LNCaP clone FGC (cell line): ENCODE data around the gene RANBP10.

Source experiments
- DNase-seq: peaks from one replicate; pipeline ENCODE4 v3.0.0-alpha.2; 2011; ENCODE audit warnings: low read depth
- H3K4me3 ChIP-seq: 2 replicates; pipeline ENCODE4 v1.5.1; 2011; ENCODE audit warnings: mild to moderate bottlenecking, low read depth, low read length, control low read depth
- TF ChIP-seq, protein P1 (sequence below): IDR thresholded peaks from 2 replicates; pipeline ENCODE4 v1.5.1; 2012; ENCODE audit warnings: mild to moderate bottlenecking; ENCODE audit not compliant: control insufficient read depth, insufficient read depth; ENCODE audit errors: extremely low read depth

Gene RANBP10

DNA sequence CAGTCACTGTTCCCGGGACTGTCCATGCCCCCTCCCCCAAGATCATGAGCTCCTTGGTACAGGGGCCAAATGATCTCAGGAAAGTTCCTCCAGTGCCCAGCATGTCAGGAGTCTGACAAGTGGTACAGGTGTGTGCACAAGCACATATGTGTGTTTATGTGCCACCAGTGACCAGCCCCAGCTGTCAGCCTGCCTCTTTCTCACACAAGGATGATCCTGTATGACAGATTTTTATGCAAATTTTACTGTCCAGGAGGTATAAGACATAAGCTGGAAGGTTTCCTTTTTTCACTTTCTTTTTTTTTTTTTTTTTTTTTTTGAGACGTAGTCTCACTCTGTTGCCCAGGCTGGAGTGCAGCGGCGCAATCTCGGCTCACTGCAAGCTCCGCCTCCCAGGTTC lies 55.9 kb downstream of the RANBP10 start:
- TF ChIP-seq, protein P1, sequence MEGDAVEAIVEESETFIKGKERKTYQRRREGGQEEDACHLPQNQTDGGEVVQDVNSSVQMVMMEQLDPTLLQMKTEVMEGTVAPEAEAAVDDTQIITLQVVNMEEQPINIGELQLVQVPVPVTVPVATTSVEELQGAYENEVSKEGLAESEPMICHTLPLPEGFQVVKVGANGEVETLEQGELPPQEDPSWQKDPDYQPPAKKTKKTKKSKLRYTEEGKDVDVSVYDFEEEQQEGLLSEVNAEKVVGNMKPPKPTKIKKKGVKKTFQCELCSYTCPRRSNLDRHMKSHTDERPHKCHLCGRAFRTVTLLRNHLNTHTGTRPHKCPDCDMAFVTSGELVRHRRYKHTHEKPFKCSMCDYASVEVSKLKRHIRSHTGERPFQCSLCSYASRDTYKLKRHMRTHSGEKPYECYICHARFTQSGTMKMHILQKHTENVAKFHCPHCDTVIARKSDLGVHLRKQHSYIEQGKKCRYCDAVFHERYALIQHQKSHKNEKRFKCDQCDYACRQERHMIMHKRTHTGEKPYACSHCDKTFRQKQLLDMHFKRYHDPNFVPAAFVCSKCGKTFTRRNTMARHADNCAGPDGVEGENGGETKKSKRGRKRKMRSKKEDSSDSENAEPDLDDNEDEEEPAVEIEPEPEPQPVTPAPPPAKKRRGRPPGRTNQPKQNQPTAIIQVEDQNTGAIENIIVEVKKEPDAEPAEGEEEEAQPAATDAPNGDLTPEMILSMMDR: no peak
- no peak overlapping the region for H3K4me3 ChIP-seq
- DNase-seq: no peak

DNA sequence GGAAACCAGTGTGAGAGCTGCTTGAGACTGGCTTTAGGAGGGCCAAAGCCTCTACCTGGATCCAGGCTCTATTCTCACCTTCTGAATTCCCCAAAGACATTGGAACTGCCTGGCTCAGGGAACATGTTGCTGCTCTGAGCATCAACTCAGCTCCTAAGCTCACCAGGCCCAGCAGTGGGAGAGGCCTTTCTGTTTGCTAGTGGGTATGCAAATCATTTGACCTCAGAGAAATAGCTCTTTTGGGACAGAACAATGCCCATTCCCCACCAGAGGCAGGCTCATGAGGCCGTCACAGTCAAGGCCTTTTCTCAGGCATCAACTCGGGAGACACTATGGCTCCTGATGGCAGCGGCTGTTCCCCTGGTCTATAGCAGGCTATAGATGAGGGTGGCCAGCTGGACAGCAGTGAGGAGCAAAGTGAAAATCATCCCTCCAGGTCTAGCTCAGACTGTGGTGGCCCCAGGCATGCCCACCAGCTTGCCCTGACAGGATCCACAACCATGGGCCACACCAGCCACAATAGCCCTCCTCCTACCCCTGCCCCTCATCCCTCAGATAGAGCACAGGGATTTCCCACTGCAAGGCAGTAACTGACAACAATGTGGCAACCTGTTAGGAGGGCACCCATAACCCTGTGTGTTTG lies 56.8 kb downstream of the RANBP10 start:
- H3K4me3 ChIP-seq: no peak overlapping the region
- TF ChIP-seq, protein P1: no peak

DNA sequence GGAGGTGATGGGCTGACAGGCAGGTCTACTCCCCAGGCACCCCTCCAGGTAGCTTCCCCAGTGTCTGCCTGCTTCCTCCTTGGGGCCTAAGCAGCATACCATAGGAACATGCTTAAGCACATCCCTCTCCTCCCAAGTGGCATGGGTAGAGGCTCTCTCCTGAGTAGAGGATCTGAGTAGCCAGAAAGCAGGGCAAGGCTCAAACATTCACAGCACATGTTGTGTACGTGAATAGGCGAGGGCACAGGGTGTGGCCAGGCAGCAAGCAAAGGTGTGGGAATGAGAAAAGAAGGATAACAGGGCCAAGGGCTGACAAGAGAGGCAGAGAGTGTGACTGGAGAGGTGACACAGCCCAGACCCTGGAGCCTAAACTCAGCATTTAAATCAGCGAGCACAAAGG lies 57.5 kb downstream of the RANBP10 start:
- TF ChIP-seq, protein P1: no peak
- no peak for DNase-seq

More for the DNA sequence above, 56.8 kb downstream of the RANBP10 start:
- DNase-seq: no peak

DNA sequence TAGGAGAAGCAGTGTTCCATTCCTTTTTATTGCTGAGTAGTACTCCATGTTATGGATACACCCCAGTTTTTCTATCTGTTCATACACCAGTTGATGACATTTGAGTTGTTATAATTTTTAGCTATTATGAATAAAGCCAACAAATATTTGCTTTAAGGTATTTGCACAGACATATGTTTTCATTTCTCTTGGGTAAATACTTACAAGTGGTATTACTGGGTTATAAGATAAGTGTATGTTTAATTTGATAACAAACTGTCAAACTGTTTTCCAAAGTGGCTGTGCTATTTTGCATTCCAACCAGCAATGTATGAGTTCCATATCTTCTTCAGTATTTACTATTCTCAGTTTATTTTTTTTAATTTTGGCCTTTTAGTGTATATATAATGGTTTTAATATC lies 59.5 kb downstream of the RANBP10 start:
- TF ChIP-seq, protein P1: no peak
- no peak overlapping the region for H3K4me3 ChIP-seq
- DNase-seq: peak; percentile 18

More for the DNA sequence above, 57.5 kb downstream of the RANBP10 start:
- H3K4me3 ChIP-seq: no peak overlapping the region

DNA sequence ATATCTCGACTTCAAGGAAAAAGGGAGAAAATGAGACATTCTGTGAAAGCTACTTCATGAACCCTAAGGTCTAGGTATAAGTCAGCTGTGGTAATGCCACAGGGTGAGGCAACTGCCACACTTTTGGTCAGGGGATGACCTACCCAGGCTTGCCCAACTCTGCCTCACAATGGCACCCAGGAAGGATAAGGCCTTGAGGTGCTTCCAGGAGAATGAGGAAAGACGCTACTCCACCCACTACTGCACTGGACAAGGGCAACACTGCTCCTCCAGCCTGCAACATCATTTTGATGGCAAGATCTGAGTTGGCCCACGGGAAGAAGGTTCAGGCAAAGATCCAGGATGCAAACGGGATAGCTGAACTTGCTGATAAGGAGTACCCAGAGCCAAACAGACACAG lies 65.2 kb downstream of the RANBP10 start:
- TF ChIP-seq, protein P1: no peak

DNA sequence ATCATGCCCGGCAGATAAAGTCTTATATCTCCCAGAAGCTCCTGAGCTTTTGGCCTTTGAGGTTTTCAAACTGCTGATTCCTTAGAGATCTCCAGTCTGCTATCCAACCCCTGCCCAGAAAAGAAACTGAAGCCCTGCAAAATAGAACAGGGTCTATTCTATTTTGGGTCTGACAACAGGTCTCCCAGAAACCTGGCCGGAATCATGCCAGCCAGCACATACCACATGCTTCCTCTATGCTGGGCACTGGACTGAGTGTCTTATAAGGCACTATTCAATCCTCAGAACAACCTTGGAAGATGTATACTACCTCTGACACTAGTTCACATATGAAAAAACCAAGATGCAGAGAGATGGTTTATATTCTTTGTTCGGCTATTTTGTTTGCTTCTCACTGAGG lies 66.0 kb downstream of the RANBP10 start:
- no peak overlapping the region for H3K4me3 ChIP-seq
- DNase-seq: no peak
- TF ChIP-seq, protein P1: no peak

More for the DNA sequence above, 65.2 kb downstream of the RANBP10 start:
- no peak overlapping the region for H3K4me3 ChIP-seq
- DNase-seq: no peak

DNA sequence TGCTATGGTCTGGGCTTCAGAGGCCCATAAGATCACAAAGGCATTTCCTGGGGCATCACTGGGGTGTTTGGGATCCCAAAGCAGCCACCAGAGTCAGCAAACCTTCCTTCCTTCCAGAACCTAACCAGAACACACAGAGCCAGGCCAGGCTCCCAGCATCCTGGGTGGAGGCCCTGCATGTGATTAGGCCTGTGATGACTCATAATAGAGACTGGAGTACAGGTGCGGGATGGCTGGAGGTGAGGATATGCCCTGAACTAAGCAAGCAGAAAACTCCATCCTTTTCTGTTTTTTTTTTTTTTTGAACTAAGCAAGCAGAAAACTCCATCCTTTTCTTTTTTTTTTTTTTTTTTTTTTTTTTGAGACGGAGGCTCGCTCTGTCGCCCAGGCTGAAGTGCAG lies 69.5 kb downstream of the RANBP10 start:
- TF ChIP-seq, protein P1: no peak
- no peak overlapping the region for H3K4me3 ChIP-seq
- DNase-seq: no peak
